Ramos (cell line): ENCODE data around the gene GPANK1.
"Not testable (repeated sequence)": the region's sequence is repeated elsewhere in the genome, so short reads cannot be mapped to it uniquely, and the experiment has no call there.

Experiments
- in situ Hi-C: fragments of 300-500 bp; cut with MboI; formaldehyde crosslinking; loops from one replicate; pipeline ENCODE4 v1.14.3; 2022; ENCODE audit warnings: low sequenced_read_pairs; ENCODE audit not compliant: unreplicated experiment

Gene GPANK1

DNA sequence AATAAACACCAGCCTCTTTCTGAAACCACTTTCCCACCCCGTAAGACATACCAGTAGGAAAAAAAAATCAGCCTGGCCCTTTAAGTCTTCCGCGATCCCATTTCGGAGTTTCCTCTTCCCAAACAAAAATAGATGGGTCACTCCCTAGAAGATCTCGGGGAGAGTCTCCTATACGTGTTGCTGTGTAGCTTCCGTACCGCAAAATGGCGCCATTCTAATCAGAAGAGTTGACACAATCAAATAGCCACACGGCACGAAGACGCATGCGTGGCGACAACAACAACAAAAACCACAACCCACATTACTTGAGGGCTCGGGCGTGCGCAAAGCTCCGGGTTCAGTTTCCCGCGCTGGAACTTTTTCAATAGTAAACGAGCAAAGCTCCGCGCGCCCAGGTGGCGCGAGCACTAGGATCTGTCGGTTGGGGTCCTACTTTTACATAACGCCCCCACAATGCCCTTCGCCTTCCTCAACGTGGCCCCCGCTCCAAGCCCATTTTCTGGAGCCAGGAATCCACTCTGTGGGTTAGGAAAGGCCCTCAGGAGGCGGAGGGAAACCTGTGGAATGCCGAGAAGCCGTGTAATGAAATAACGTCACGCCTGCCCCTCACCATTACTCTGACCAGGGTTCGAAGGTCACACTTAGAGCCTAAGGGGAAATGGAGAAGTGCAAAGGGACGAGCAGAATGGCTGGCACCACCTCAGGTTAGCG, at the start of gene GPANK1:
Gene GPANK1 (minus strand): TSS at position 208 of the 711 bp plus-strand sequence. CDS start 519 bp downstream, outside the sequence.
- in situ Hi-C loops = no loop called here

DNA sequence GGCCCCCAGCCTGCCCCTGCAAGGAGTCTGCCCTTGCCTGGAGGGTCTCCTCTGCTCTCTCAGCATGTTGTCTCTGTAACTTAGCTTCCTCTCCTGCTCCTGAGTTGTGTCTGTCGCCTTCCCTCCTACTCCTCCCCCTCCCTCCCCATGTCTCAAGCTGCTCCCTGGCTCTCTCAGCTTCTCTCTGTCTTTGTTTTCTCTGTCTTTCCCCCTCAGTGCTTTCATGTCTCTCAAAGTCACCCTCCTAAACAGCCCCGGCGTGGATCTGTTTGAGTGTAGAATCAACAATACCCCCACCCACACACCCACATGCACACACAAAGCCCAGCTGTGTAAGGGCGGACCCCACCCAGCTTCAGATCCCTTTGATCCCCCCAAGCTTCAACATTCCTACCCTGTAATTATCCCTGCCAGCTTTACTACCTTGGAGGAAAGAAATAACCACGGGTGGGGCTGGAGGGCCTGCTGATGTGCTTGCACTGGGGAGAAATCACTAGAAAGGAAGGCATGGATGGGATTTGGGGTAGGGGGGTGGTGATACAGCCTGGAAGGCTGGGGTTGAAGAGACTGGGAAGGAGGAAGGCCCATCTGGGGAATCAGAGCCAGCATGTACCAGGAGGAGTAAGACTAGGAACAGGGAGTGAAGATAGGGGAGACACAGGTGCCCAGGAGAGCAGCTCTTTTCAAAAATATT, 49.3 kb upstream of the GPANK1 start:
- in situ Hi-C loops = no loop called here

DNA sequence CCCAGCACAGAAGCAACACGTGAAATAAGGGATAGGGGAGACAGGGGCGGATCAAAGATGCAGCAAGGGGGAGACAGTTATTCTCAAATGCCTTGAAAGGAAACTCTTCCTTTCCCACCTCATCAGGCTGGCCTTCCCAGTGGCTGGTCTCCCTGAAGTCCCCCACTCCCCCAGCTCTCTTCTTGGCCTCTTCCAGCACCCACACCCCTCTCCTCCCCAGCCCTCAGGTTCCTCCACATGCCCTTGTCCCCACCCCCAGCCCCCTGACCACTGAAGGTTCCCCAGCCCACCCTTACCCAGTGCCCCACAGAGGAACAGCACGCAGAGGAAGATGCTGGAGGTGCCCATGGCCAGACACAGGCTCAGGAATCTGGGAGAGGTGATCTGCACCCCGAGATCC, 48.7 kb upstream of the GPANK1 start:
- in situ Hi-C loops = no loop called here

DNA sequence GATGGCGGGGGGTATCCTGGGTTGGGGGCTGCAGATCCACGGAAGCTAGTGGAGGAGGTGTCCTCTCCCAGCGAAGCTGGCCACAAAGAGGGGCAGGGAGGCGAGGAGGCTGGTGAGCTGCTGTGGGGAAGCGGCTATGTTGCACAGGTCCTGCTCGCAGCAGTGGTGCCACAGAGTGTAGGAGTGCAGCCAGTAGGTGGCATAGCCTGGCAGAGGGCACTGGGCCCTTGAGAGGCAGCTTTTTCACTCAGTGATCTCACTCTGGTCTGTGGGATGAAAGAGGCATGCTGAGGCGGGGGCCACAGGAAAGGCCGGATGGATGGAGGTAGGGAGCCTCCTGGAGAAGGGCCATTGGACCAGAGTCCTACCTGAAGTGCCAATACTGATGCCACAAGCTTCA, 47.5 kb upstream of the GPANK1 start:
- in situ Hi-C loops = no loop called here

DNA sequence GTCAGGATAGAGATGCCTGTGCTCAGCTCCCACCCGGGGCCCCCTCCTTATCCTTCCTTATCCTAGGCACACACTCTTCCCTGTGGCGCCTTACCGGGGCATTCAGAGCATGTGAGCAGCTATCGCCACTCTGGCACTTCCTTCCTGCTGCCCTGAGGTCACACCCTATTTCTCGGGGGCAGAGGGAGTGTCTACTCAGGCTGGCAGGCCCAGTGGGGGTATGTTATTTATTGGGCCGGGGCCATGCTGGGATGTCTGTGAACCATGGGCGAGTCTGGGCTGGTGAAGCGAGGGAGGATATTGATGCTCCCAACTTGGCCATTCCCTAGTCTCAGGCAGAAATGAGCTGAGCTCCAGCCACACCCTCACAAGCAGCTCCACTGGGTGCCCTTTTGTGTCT, 46.4 kb upstream of the GPANK1 start:
- in situ Hi-C loops = no loop called here

DNA sequence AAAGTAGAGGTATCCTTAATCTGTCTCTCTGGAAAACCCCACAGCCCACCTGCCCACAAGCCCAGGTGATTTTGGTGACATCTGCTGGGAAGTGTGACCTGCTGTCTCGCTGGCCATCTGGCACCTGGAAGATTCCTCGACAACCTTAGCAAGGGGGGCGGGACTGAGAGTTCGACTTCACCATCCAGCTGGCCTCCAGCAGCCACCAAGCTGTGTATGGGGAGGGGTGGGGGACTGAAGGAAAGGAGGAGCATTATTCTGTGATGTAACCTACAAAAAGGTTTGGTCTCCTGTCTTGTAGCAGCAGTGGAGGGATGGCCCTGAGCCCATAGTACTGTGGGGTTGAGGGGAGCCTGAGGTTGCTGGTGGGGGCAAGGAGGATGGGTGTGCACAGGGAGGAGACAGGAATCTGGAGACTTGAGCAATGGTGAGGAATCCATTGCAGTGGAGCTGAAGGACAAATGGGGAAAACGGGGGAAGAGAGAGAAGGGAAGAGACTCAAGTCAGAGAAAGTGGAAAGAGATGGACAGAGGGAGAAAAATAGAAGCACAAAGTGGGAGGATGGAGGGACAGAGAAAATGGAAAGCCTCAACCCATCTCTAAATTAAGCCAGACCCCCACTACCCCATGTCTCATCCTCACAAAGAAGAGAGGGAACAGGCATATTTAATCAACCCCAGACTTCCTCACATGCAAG, 45.9 kb upstream of the GPANK1 start:
- in situ Hi-C loops = no loop called here

DNA sequence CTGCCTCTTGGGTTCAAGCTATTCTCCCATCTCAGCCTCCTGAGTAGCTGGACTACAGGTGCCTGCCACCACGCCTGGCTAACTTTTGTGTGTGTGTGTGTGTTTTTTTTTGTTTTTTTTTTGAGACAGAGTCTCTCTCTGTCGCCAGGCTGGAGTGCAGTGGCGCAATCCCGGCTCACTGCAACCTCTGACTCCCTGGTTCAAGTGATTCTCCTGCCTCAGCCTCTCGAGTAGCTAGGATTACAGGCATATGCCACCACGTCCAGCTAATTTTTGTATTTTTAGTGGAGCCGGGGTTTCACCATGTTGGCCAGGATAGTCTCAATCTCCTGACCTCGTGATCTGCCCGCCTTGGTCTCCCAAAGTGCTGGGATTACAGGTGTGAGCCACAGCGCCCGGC, 44.4 kb upstream of the GPANK1 start:
- in situ Hi-C loops = not testable (repeated sequence)

DNA sequence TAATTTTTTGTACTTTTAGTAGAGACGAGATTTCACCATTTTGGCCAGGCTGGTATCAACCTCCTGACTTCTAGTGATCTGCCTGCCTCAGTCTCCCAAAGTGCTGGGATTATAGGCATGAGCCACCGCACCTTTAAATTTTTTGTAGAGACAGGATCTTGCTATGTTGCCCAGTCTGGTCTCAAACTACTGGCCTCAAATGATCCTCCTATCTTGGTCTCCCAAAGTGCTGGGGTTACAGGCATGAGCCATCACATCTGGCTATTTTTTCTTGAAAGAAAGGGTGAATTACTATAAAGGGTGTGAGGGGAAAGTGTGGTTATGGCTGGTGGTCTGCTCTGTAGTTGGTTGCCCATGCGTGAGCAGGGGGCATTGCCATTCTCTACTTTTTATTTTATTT, 43.4 kb upstream of the GPANK1 start:
- in situ Hi-C loops = no loop called here

DNA sequence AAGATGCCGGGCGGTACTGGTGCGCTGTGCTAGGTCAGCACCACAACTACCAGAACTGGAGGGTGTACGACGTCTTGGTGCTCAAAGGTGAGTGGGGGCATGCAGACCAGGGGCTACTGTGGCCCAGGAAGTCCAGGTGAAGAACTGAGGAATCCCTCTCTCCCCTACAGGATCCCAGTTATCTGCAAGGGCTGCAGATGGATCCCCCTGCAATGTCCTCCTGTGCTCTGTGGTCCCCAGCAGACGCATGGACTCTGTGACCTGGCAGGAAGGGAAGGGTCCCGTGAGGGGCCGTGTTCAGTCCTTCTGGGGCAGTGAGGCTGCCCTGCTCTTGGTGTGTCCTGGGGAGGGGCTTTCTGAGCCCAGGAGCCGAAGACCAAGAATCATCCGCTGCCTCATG, 42.9 kb upstream of the GPANK1 start:
- in situ Hi-C loops = no loop called here

DNA sequence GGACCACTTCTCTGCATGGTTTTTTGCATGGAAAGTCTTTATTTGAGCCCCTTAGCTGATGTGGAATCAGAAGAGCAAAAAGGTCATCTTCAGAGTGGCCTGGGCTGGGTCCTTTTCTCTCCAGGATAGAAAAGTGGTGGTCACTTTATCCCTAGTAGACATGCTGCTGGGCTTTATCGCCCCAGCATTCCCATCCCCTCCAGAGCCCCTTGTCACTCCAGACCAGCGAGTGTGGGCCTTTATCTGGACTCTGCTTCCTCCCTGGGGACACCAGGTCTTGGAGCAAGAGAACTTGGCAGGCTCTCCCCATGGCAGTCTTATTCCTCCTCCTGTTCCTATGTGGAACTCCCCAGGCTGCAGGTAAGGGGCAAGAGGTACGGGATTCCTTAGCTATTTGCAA, 41.8 kb upstream of the GPANK1 start, which contains the start of gene LY6G6F:
Gene LY6G6F (plus strand): TSS at position 268 of the 400 bp plus-strand sequence. CDS start 41 bp downstream, at position 309.
- in situ Hi-C loops = no loop called here

DNA sequence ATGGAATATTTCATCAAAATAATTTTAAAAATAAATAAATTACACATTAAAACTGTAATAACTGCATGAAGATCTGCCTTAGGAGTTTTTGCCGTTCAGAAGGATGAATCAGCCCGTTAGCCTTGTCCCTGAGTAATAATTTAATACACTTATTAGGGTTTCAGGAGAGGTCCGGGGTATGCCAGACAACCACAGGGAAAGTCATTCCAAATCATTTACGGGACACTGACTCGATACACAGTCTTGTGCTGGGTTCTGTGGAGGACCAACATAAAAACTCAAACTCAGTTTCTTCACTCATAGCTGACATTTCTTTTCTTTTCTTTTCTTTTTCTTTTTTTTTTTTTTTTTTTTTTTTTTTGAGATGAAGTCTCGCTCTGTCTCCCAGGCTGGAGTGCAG, 41.1 kb upstream of the GPANK1 start:
- in situ Hi-C loops = no loop called here

DNA sequence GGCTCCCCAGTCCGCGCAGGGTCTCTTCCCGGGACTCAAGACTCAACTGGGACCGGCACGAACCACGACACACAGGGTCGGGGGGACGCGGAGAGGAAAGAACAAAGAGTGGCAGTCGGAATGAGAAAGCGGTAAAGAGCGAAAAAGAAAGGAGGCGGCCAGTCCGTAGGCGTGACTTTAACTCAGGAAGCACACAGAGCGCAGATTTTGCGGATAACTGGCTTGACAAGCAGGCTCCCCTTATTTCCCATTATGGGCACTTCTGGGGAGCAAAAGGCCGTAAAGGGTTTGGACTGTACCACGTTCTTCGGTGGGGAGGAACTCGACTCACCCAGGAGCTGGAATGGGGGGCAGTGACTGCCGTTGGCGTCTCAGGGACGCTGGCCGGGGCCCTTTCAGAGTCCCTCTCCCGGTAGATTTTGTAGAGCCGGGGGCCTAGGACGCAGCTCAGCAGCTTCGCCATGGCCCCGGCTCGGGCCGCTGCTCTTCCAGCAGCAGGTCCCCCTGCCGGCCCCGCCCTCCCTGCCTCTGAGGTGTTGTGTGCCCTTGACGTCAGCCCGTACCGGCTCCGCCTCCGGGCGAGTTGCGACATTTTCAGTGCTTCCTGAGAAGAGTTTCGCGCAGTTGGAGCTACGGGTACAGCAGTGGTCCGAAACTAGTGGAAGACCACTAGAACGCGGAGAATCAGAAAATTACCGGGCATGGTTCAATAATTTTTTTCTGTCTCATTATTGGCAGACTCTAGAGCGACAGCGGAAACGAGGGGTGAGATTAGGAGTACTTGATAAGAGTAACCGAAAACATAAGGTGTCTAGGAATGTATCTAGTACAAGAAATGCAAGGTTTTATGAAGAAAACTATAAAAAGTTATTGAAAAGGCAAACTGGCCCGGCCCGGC, 38.3 kb upstream of the GPANK1 start, which contains the start of gene ABHD16A:
Gene ABHD16A (minus strand): TSS at position 506 of the 898 bp plus-strand sequence. CDS start 43 bp downstream, at position 463.
- in situ Hi-C loops = no loop called here

DNA sequence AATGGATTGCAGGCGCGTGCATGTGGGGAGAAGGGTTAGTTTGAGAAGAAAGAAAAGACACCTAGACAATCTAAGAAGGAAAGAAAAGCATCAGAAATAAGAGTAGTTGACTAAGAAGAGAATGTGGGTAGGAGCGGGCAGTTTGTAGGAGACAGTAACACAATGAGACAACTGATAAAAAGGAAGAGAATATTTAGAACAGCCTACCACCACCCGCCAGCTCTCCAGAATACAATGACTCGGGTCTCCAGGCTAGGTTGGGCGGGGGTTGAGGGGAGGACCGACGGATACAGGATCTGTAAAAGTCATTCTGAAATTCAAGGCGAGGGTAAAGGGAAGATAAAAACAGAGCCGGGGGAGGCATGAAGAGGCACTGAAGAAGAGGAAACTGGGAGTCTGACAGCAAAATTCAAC, 37.6 kb upstream of the GPANK1 start:
- in situ Hi-C loops = no loop called here

DNA sequence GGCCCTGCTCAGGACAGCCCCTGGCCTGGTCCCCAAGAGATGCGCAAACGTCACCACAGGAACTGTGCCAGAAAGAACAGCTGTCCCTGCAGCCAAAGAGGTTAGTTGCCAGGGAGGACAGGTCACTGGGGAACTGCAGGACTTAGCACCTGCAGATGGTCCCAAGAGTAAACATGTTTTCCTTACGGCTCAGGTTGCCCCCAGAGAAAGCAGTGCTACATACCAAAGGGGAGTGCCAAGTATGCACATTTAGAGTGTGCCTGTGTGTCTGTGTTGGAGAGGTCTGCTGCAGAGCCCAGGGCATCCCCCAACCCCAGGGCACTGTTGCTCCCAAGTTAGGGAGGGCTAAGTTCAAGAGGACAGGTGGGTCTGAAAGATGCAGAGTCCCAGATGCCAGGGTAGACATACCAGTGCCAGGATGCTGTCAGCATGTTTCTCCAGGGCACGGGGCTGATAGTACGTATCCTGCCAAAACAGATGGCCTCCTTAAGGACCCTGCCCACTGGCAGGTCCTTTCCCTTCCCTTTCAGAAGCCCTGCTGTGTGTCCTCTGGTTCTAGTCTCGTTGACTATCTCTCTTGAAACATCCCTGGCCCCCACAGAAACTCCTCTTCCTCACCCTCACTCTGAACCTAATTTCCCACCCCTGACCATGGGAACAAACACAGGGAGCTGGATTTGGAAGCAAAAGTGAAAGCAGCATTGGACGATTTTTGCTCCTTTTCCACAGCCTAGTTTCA, 37.0 kb upstream of the GPANK1 start:
- in situ Hi-C loops = no loop called here

DNA sequence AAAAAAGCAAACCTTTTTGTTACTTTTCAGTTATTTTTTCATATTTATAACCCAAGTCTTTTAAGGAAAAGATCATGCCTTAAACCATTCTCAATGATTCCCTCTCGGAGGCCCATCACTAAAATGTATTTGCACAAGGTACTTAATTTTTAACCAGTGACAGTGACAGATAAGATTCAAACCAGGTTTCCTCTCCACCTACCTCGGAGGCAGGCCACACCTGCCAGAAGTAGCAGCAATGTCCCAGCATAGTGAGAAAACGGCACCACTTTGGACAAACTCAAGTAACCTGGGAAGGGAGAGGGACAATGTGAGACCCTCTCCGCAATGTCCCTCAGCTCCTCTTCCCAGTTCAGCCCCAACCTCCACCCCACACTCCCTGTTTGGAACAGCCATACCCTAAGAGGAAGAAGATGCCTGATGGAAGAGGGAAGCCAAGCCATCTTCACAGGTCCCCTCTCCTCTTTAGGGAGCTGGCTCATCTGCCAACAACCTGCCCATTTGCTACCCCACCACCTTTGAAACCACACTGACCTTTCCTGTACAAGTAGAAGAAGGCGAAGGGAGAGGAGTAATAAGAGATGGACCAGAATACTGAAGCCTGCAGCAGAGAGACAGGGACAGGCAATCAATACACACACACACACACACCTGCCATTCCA, 36.1 kb upstream of the GPANK1 start:
- in situ Hi-C loops = no loop called here

DNA sequence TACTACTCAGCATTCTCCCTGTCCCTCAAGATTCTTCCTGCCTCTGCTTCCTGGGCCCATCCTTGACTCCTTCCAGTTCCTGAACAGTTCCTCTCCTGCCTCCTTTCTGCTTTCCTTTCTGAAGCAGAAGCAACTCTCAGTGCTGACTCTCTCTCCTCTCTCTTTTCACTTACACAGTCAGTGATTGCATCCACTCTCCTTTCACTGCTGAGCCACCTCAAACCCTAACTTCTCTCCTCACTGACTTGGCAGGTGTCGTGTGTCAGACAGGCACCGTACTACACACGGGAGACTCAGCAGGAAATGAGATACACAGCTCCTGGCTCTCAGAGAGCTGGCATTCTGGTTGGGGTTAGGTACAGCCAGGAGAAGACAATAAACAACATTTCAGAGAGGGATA, 32.8 kb upstream of the GPANK1 start:
- in situ Hi-C loops = no loop called here

DNA sequence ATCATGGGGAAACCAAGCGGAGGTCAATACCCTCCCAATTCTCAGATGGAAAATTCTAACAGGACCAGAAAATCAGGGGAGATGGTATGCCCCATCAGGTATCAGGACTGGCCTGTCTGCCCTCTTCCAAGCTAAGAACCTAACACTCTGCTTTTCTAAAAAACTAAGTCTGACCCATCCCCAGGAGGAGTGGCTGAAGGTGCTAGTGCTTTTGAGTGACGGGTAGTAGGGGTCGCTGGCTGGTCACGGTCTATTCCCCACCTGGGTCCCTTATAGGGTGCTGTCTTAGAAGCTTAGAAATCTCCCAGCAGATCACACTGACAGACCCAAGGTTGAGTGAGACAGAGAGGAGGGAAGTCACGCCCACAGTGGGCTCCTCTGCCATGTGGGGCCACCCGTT, 28.7 kb upstream of the GPANK1 start:
- in situ Hi-C loops = no loop called here

DNA sequence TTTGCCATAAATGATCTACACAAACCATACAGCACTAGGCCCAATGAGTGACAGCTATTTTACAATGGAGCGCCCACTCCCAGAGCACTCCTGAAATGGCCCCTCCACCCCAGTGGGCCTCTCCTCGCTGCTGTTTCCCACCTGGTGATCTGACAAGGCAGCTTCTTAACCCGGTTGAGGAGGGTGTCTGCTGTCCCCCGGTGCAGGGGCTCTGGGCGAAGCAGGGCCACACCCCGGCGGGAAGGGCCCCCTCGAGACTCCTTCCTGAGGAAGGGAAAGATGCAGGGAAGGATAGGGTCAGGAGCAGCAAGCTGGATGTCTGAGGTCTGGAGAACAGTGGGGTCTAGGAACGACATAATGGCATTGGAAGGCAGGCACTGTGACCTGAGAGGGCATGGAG, 28.1 kb upstream of the GPANK1 start:
- in situ Hi-C loops = no loop called here

DNA sequence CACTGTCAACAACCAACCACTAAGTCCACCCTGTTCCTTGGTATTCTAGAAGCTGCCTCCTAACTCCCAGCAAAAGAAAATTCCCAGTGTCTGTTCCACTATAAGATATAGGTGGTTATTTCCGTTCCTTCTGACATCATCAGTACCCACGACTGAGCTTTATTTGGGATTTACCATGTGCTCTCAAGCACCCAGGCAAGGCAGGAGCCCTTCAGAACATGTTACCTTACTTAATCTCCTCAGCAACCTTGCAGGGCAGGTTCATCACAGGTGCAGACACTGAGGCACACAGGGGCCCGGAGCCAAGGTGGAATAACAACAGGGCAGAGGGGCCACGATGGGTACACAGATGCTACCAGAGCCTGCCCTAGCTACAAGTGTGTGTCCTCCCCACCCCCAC, 27.6 kb upstream of the GPANK1 start:
- in situ Hi-C loops = no loop called here
